ENCODE data around the gene ANO7.
A peak's percentile ranks its signal among the peaks of the same experiment; 100 is the strongest.

Gene ANO7

GRCh38 chr2:241254904-241255351 is 66.5 kb downstream of the ANO7 start:
- DNase-seq, result no peak

DNA sequence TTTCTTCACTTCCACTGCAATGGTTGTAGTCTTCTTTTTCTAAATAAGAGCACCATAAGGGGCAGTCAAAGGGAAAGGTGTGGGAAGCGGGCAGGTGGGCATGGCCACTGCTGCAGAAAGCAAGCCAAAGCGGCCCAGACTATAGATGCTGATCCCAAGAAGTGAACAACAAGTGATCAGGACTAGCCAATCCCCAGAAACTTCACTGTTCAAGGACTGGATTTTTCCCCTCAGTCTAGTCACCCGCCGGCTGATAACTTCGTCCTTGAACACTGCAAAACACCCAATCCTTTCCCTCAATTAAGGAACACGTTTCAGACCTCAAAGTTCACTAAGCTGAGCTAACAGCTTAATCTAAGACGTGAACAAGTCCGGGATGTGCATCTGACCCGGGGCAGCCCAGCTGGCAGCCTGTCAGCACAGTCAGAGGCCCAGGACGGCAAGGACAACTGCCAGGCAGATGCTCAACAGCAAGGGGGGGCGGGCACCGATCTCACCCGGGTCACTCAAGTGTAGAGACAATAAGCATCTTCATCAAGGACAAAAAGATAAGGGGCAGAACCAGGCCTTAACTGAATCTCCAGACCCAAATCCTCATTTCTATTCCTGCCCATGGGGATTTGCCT is 67.2 kb downstream of the ANO7 start:
- DNase-seq, result no peak

- no peak for DNase-seq
Measured at GRCh38 chr2:241256168-241256545, 67.7 kb downstream of the ANO7 start.

GRCh38 chr2:241257419-241258032 is 69.0 kb downstream of the ANO7 start:
- DNase-seq, result no peak

DNA sequence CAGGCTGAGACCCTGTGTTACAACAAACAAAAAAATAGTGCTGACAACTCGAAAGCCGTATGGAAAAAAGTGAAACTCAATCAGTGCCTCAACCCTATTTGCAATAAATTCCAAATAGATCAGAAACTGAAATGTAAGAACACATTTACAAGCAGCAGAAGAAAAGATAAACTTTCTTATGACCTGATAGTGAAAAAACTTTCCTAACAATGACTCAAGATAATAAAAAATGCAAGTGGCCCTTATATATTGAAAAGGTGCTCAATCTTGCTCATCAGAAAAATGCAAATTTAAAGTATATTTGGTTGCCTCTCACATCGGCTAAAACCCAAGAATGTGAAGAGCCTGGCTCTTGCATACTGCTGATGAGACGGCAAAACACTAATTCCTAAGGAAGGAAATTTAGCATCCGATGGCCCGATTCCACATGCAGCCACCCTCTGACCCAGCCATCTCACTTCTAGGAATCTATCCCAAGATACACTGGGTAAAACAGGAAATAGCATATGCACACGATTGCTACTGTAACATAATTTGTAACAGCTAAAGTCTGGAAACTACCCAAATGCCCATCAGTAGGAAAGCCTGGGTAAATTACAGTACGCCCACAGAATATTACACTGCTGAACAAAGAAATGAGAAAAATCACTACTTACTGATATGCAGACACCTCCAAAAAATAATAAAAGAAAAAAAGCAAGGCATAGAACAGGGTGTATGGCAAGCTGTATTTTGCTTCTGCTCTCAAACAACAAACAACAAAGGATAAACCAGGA is 70.2 kb downstream of the ANO7 start:
- DNase-seq, result no peak

DNA sequence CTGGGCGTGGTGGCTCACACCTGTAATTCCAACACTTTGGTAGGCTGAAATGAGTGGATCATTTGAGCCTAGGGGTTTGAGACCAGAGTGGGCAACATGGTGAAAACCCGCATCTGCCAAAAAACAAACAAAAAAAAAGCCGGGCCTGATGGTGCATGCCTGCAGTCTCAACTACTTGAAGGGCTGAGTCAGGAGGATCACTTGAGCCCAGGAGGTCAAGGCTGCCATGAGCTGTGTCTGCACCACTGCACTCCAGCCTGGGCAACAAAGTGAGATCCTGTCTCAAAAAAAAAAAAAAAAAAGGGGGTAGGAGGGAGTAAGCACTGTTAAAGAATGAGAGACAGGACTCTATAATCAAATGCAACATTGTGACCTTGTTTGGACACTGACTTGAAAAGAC is 72.4 kb downstream of the ANO7 start:
- DNase-seq, result no peak

DNA sequence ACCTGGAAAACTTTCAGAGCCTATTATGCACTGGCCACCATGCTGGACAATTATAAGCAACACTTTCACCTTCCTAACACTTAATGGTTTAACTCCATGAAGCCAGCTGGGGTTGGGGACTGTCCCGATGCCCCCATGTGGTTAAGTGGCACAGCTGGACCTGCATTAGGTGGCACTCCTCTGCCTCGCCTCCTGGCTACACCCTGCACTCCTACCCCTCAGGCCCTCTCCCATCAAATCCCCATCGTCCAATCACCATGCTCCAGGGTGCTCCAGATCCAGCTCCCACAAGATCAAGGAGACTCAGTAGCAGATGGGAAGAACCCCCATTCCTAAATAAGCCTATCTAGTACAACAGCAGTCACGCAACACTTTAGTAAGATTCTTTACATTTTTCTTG is 73.2 kb downstream of the ANO7 start:
- no peak for DNase-seq

GRCh38 chr2:241263061-241263460 is 74.6 kb downstream of the ANO7 start:
- DNase-seq, result no peak

GRCh38 chr2:241265506-241265905 is 77.0 kb downstream of the ANO7 start:
- DNase-seq, result no peak

DNA sequence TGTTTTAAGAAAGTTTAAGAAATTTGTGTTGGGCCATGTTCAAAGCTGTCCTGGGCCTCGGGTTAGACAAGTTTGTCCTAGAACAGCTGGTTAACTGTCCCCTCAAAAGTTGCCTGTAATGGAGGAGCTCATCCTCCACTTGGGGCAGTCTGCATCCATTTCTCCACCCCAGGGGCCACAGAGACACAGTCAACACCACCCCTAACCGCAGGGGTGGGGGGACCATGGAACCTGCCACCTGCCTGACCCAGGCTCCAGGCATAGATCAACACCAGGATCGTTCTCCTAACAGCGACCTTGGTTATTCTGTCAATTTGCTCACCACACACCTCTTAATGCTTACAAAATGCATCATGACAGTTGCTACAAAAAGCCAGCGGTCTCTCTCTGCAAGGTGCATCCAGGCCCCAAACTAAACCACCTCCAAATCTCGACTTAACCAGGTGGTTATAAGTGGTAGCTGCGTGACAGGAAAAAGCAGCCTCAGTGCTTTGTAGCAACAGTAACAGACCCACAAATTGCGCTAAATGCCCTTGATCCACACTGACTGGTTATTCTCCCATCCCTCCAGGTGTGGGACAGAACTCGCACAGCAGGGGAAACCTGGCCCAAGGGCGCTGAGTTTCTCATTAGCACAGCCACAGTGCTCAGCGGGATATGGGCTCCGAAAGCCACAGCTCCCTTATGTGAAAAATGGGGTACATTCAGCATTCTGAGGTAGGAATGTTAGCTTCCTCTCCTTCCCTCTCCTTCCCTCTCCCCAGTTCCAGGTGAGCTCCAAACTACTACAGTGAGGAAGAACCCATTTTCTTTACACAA is 79.0 kb downstream of the ANO7 start:
- DNase-seq, result no peak

GRCh38 chr2:241268306-241268705 is 79.8 kb downstream of the ANO7 start:
- no peak for DNase-seq

DNA sequence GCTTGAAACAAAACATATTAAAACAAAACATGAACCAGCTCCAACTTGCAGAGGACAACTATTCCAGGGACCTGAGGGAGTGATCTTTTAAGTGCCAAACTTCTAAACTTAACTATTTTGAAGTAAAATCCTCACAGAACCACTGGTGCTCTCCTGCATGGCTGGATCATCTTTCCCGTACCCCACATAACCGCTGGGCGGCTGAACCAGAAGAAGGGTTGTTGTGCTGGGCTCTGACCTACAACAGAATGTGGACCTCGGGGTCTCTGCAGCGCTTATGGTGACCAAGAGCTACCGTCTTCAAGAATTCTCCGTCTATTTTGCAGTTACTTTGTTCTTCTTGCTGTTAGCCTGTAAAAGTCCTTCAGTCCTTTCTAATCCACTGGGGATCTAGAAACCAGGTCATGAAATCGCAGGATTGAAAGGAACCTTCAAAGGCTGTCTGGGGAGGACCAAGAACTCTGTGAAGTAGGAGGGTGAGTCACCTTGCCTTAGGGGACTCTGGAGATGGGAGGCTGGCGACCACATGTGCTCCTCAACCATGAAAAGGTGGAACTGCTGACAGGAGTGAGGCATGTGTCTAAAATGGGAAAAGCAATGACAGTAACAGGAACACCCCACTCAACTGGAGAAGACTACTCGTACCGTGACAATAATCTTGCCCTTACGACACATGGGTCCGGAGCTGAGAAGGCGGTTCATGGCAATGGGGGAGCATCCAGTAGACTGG is 80.4 kb downstream of the ANO7 start:
- no peak for DNase-seq

- DNase-seq, result no peak
Measured at GRCh38 chr2:241269707-241270520, 81.4 kb downstream of the ANO7 start.

DNA sequence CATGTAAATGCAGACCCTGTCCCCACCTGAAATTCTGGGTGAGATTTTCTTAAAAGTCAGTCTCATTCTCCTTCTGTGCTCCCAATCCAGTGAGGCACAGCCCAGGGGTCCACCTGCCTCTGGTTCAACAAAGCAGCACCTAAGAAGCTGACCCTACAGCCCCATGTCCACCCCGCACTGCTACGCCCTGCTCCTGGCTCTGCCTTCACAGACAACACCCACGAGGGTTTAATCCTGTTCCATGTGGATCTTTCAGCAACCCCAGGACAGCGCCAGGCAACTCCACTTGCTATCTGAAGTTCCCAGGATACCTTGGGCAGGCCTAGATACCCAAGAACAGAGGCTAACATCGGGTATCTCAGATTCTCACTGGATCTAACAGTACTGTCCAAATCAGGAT is 82.1 kb downstream of the ANO7 start:
- no peak for DNase-seq

DNA sequence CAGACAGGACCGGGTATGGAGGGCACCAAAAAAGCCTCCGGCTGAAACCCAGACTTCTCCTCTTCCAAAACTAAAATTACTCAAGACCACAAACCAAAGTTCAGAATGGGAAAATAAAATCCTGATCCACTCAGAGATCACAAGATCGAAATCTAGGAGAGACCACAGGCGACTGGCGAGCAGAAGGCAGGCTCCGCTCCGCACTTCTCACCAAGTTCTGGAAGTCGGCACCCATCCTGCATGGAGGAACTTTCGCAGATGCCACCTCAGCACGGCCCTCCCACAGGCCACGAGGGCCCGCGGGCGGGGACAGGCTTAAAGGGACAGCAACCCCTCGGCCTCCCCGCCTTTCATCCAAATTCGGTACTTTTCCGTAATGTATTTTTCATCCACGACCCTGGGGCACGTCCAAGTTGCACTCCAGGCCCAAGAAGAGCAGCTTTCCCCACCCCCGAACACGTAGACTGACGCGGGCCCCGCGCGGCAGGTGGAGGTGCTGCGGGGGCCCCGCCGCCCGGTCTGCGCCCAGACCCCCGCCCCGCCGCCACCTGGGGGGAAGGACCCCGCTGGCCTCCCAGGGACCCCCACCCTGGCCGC is 83.3 kb downstream of the ANO7 start:
- peak; percentile 58 for DNase-seq

DNA sequence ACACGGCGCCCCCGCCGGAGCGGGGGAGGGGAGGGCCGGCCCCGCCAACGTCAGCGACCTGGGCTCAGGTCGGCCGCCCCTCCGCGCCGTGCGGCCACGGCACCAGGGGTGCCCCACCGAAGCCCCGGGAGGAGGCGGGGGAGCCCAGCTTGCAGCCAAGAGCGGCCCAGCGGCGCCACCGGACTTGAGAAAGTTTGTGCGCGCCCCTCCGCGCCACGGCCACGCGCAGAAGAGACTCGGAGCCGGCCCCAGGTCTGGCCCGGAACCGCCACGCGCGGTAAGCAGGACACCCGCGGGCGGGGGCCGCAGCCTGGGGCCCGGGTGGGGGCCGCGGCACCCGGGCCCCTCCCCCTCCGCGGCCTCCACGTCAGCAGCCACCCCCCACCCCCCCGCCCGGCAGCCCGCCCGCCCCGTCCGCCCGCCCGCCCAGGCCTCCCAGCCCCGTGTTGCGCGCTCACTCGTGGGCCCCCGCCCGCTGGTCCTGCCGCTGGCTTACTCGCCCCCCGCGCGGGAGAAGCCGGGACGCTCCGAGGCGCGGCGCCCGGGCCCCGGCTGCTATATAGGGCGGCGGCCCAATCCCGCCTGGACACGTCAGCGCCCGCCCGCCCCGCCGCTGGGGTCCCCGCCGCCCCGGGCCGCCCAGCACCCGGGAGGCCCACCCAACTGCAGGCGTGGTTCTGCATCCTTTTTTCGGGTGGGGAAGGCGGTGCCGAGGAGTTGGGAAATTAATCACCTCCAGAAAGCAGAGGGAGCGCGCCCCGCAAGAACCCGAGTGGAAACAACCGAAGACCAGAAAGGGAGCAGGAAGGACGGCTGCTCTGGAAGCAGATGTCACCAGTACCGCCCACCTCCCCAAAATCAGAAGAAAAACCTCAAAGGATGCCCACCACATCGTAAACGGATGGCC is 84.1 kb downstream of the ANO7 start:
- no peak for DNase-seq

GRCh38 chr2:241273210-241274020 is 84.9 kb downstream of the ANO7 start:
- DNase-seq, result no peak

DNA sequence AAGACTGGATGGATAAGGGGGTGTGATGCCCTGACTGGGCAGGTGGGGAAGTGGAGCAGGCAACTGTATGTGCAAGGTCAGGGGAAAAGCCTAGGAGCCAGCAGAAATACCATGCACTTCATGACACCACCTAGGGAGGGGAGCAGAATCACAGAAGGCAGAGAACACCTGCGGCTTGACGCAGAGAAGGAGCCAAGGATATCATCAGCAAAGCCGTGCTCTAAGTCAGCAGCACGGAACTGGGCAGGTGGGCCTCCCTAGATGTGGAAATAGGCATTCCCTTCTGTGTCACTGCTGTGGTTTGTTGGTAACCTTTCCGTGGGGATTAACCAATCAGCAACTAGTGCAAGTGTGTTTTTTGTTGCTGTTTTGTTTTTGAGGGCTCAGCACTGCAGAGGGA is 85.7 kb downstream of the ANO7 start:
- DNase-seq, result no peak

All from KG1 (cell line).